Right lobe of liver (tissue), 4 donors: ENCODE results near the gene PRKN.

Experiments
- POLR2A ChIP-seq: fragments of 450-650 bp; IDR thresholded peaks from one replicate; pipeline ENCODE4 v1.6.1; 2017; ENCODE audit warnings: antibody characterized with exemption, mild to moderate bottlenecking
- TF ChIP-seq, protein P1 (sequence below), 4 donors: fragments of 200-600 bp in 3 of 4; fragments of 450-650 bp in 1 of 4; IDR thresholded peaks; one replicate each; pipeline versions ENCODE4 v1.5.1 to v1.8.0; 2016 to 2022; ENCODE audit warnings: antibody characterized with exemption in 4 of 4, mild to moderate bottlenecking in 2 of 4
- donor health status: DM: no; HTN: no; CAD: no.
- donor health status: DM: no; HTN: no; CAD: no.
- donor health status: DM: no; HTN: yes; CAD: no.

DNA sequence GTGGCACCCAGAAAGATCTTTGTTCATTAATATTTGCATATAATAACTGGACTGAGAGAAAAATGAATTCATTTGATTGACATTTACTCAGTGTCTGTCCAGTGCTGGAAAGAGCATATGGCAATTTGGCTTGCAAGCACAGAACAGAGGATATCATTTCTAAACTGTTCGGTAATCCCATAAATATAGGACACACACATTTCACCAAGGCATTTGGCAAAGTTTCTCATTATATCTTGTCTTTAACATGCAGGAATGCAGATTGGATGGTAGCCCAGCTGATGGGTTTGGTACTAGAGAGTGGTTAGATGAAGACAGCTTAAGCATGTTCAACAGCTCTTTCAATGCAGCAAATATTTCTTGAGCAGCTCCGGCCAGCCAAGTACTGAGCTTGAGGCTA, 259.2 kb downstream of the PRKN start:
- TF ChIP-seq POLR2A = no peak
- TF ChIP-seq, protein P1, sequence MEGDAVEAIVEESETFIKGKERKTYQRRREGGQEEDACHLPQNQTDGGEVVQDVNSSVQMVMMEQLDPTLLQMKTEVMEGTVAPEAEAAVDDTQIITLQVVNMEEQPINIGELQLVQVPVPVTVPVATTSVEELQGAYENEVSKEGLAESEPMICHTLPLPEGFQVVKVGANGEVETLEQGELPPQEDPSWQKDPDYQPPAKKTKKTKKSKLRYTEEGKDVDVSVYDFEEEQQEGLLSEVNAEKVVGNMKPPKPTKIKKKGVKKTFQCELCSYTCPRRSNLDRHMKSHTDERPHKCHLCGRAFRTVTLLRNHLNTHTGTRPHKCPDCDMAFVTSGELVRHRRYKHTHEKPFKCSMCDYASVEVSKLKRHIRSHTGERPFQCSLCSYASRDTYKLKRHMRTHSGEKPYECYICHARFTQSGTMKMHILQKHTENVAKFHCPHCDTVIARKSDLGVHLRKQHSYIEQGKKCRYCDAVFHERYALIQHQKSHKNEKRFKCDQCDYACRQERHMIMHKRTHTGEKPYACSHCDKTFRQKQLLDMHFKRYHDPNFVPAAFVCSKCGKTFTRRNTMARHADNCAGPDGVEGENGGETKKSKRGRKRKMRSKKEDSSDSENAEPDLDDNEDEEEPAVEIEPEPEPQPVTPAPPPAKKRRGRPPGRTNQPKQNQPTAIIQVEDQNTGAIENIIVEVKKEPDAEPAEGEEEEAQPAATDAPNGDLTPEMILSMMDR (IDR thresholded peaks at IDR 0.05) = no peak
